OCI-LY7 (cell line): Measurements from ENCODE around the gene PTPA.

ENCODE experiments used
- EZH2phosphoT487 ChIP-seq: fragments of 200-600 bp; sonication (generic); IDR thresholded peaks from 2 replicates; pipeline ENCODE4 v1.6.1; 2018; ENCODE audit warnings: low read depth, borderline replicate concordance, mild to moderate bottlenecking, mixed run types, antibody characterized with exemption, low read length, moderate library complexity, mixed read lengths
- TF ChIP-seq, protein P1 (sequence below): fragments of 200-600 bp; sonication (generic); conservative IDR thresholded peaks from 2 replicates; pipeline ENCODE4 v1.5.1; 2014; ENCODE audit warnings: mild to moderate bottlenecking, antibody characterized with exemption, low read length, moderate library complexity, mixed read lengths

DNA sequence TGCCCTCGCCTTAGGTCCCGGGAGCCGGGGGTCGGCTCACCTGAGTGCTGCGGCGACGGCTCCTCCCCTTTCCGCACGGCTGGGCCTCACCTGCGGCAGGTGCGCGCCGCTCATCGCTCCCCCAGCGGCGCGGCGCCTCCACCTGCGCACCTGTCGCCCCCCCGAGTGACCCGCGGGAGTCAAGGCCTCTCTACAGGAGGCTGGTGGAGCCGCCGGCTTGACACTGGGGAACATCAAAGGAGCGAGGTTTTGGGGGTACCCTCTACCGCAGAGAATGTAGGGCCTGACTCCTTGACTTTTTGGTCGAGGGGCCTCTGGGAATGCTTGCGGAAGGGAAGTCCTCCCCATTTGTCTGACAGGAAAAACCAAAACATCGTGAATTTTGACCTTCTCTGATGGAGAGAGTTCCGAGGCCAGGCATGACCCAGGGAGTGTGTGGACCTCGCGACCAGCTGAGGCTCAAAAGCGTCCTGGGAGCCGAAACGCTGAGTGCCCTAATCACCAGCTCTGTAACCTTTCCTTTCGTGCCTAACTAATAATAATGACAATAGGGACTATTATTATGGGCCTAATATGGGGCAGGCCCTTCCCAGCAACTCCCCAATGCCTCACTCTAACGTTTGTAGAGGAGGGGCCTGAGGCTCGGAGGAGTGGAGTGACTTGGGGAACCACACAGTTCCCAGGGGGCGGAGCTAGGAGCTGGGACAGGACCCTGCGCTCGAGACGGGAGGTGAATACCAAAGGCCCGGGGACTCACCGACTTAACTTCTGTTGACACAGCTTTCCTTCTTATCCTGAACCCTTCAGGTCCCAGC is 67.6 kb downstream of the PTPA start:
- TF ChIP-seq, protein P1, sequence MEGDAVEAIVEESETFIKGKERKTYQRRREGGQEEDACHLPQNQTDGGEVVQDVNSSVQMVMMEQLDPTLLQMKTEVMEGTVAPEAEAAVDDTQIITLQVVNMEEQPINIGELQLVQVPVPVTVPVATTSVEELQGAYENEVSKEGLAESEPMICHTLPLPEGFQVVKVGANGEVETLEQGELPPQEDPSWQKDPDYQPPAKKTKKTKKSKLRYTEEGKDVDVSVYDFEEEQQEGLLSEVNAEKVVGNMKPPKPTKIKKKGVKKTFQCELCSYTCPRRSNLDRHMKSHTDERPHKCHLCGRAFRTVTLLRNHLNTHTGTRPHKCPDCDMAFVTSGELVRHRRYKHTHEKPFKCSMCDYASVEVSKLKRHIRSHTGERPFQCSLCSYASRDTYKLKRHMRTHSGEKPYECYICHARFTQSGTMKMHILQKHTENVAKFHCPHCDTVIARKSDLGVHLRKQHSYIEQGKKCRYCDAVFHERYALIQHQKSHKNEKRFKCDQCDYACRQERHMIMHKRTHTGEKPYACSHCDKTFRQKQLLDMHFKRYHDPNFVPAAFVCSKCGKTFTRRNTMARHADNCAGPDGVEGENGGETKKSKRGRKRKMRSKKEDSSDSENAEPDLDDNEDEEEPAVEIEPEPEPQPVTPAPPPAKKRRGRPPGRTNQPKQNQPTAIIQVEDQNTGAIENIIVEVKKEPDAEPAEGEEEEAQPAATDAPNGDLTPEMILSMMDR: no peak
- no peak for TF ChIP-seq EZH2phosphoT487
